ENCODE results near the gene EIF6. TPM values are rescaled to one million over a fixed set of nuclear protein-coding genes. Genes with fewer than 3 reads are reported as not detected.

The EIF6 gene
- total RNA-seq, 1 donor from 2014 or later: 66.9 TPM

GRCh38 chr20:35240083-35240810, 44.3 kb downstream of the EIF6 start:
- no peak for ATAC-seq
- DNase-seq (ENCODE audit: low spot score): no peak
- intact Hi-C loops (cut with DNase I): no loop called here

- ATAC-seq (no peak), DNase-seq (ENCODE audit: low spot score) (no peak)
- intact Hi-C loops (cut with DNase I): no loop called here
Observed at GRCh38 chr20:35238735-35239134, 45.8 kb downstream of the EIF6 start.

GRCh38 chr20:35238170-35238569, 46.4 kb downstream of the EIF6 start:
- no peak for DNase-seq (ENCODE audit: low spot score)

GRCh38 chr20:35237486-35237885, 47.1 kb downstream of the EIF6 start:
- DNase-seq (ENCODE audit: low spot score) (no peak), ATAC-seq (no peak)
- intact Hi-C loops (cut with DNase I): no loop called here

More at GRCh38 chr20:35238170-35238569, 46.4 kb downstream of the EIF6 start:
- intact Hi-C loops (cut with DNase I): no loop called here
- no peak for ATAC-seq

DNA sequence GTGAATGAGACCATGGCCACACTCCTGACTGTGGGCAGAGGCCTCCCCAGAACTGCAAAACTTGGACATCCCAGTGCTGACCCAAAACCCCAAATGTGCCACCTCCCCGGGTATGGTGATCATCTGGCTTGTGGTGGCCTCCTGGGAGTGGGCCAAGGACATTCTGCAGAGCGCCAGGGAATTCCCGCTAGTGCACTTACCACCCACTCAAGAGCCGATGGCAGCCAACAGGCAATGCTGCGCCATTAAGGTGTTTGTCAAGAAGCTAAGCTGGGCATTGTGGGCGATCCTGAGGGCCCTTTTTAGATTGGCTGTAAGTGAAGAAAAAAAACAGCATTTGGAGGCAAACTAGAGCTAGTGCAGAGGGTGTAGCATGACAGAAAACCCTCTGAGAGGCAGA, 48.7 kb downstream of the EIF6 start:
- DNase-seq (ENCODE audit: low spot score) (no peak), ATAC-seq (no peak)
- intact Hi-C loops (cut with DNase I): no loop called here

DNA sequence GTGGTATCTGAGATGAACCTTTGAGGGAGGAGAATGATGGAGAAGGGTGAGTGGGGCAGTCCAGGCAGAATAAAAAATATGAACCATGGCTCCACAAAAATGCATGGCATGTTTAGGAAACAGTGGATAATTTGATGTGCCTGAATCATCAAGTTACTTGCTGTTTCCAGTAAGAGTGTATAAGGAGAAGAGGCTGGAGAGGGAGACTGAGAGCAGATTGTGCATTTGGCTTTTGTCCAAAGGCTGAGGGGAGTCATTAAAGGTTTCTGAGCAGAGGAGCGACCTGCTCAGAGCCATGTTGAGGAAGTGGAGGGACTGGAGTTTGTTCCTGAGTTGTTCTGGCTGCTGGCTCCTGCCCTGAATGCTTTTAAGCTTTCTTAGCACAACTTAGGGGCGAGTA, 52.0 kb downstream of the EIF6 start:
- no peak for DNase-seq (ENCODE audit: low spot score)
- intact Hi-C loops (cut with DNase I): no loop called here
- ATAC-seq: no peak

Other genes with a start within 250 kb of the EIF6 start
- gene TRPC4AP, start 192.0 kb downstream of the EIF6 start, total RNA-seq: 50.4 TPM
- 15.4 TPM for gene EDEM2, start 137.4 kb downstream of the EIF6 start, total RNA-seq
- 24.0 TPM for gene PROCR, start 112.7 kb downstream of the EIF6 start, total RNA-seq
- 0.49 TPM for gene MMP24, start 58.1 kb downstream of the EIF6 start, total RNA-seq
- 71.6 TPM for gene MMP24OS, start 6.7 kb downstream of the EIF6 start, total RNA-seq
- gene FAM83C, start 7.7 kb upstream of the EIF6 start, total RNA-seq: not detected
- 70.8 TPM for gene UQCC1, start 127.2 kb upstream of the EIF6 start, total RNA-seq
- 0.22 TPM for gene GDF5, start 153.5 kb upstream of the EIF6 start, total RNA-seq
- gene CEP250, start 170.8 kb upstream of the EIF6 start, total RNA-seq: 39.1 TPM
- gene C20orf173, start 244.9 kb upstream of the EIF6 start, total RNA-seq: not detected

All from sciatic nerve (tissue), 2 donors.